Measurements from ENCODE around the gene ZPBP.

Gene ZPBP

GRCh38 chr7:50112250-50112649, 19.2 kb upstream of the ZPBP start:
- 93 to 100% methylated on average over 1 to 2 of the region's 2 CpGs for WGBS, 2 experiments

GRCh38 chr7:50101873-50102272, 8.8 kb upstream of the ZPBP start:
- Histone ChIP-seq H3K27ac (ENCODE audit: insufficient read depth, low read depth, low read length, poor library complexity, severe bottlenecking) (no peak overlapping the region), H3K9me3 (ENCODE audit: control insufficient read depth, low read length) (no peaks in the 10 kb centered on the region), H3K4me3 (ENCODE audit: insufficient read depth, low read depth, low read length) (no peak overlapping the region), H3K27me3 (ENCODE audit: control insufficient read depth, insufficient read depth, low read length, poor library complexity, severe bottlenecking) (no peaks in the 10 kb centered on the region), H3K36me3 (ENCODE audit: control insufficient read depth, insufficient read depth, low read length) (no peaks in the 10 kb centered on the region), H3K4me1 (ENCODE audit: control insufficient read depth, insufficient read depth, low read length) (no peaks in the 10 kb centered on the region)
- 94 to 95% methylated on average over 15 of the region's 15 CpGs for WGBS, 2 experiments

More at GRCh38 chr7:50112250-50112649, 19.2 kb upstream of the ZPBP start:
- Histone ChIP-seq H3K4me1 (ENCODE audit: control insufficient read depth, insufficient read depth, low read length) (no peaks in the 10 kb centered on the region), H3K36me3 (ENCODE audit: control insufficient read depth, insufficient read depth, low read length) (no peaks in the 10 kb centered on the region), H3K9me3 (ENCODE audit: control insufficient read depth, low read length) (no peaks in the 10 kb centered on the region), H3K27me3 (ENCODE audit: control insufficient read depth, insufficient read depth, low read length, poor library complexity, severe bottlenecking) (no peaks in the 10 kb centered on the region), H3K4me3 (ENCODE audit: insufficient read depth, low read depth, low read length) (no peak overlapping the region), H3K27ac (ENCODE audit: insufficient read depth, low read depth, low read length, poor library complexity, severe bottlenecking) (no peak overlapping the region)

- Histone ChIP-seq H3K27ac (ENCODE audit: insufficient read depth, low read depth, low read length, poor library complexity, severe bottlenecking) (no peak overlapping the region), H3K9me3 (ENCODE audit: control insufficient read depth, low read length) (no peaks in the 10 kb centered on the region), H3K4me3 (ENCODE audit: insufficient read depth, low read depth, low read length) (no peak overlapping the region), H3K27me3 (ENCODE audit: control insufficient read depth, insufficient read depth, low read length, poor library complexity, severe bottlenecking) (no peaks in the 10 kb centered on the region), H3K36me3 (ENCODE audit: control insufficient read depth, insufficient read depth, low read length) (no peaks in the 10 kb centered on the region), H3K4me1 (ENCODE audit: control insufficient read depth, insufficient read depth, low read length) (no peaks in the 10 kb centered on the region)
- WGBS, 2 experiments = 88 to 100% methylated on average over 1 of the region's 1 CpG
Measured at GRCh38 chr7:50095634-50096033, 2.6 kb upstream of the ZPBP start.

GRCh38 chr7:50088463-50089129, 4.5 kb downstream of the ZPBP start:
- Histone ChIP-seq H3K4me1 (ENCODE audit: control insufficient read depth, insufficient read depth, low read length) (no peaks in the 10 kb centered on the region), H3K4me3 (ENCODE audit: insufficient read depth, low read depth, low read length) (no peak overlapping the region), H3K36me3 (ENCODE audit: control insufficient read depth, insufficient read depth, low read length) (no peaks in the 10 kb centered on the region), H3K27ac (ENCODE audit: insufficient read depth, low read depth, low read length, poor library complexity, severe bottlenecking) (no peak overlapping the region), H3K9me3 (ENCODE audit: control insufficient read depth, low read length) (no peaks in the 10 kb centered on the region), H3K27me3 (ENCODE audit: control insufficient read depth, insufficient read depth, low read length, poor library complexity, severe bottlenecking) (no peaks in the 10 kb centered on the region)
- WGBS, 2 experiments = 0% methylated on average over 2 of the region's 2 CpGs

- Histone ChIP-seq H3K4me1 (ENCODE audit: control insufficient read depth, insufficient read depth, low read length) (no peaks in the 10 kb centered on the region), H3K27me3 (ENCODE audit: control insufficient read depth, insufficient read depth, low read length, poor library complexity, severe bottlenecking) (no peaks in the 10 kb centered on the region), H3K27ac (ENCODE audit: insufficient read depth, low read depth, low read length, poor library complexity, severe bottlenecking) (peak overlapping the region; percentile 38), H3K4me3 (ENCODE audit: insufficient read depth, low read depth, low read length) (no peak overlapping the region), H3K36me3 (ENCODE audit: control insufficient read depth, insufficient read depth, low read length) (no peaks in the 10 kb centered on the region), H3K9me3 (ENCODE audit: control insufficient read depth, low read length) (no peaks in the 10 kb centered on the region)
- WGBS, 2 experiments = 41 to 56% methylated on average over 5 of the region's 5 CpGs
Measured at GRCh38 chr7:50085344-50085743, 7.7 kb downstream of the ZPBP start.

- peaks cover 11% of the 10 kb centered on the region for H3K9me3 ChIP-seq (ENCODE audit: control insufficient read depth, low read length)
- no peak overlapping the region for H3K27ac ChIP-seq (ENCODE audit: insufficient read depth, low read depth, low read length, poor library complexity, severe bottlenecking)
- H3K4me3 ChIP-seq (ENCODE audit: insufficient read depth, low read depth, low read length) = no peak overlapping the region
- H3K27me3 ChIP-seq (ENCODE audit: control insufficient read depth, insufficient read depth, low read length, poor library complexity, severe bottlenecking) = no peaks in the 10 kb centered on the region
- H3K36me3 ChIP-seq (ENCODE audit: control insufficient read depth, insufficient read depth, low read length) = peaks cover 4% of the 10 kb centered on the region
- H3K4me1 ChIP-seq (ENCODE audit: control insufficient read depth, insufficient read depth, low read length) = no peaks in the 10 kb centered on the region
Measured at GRCh38 chr7:50073093-50073492, 20.0 kb downstream of the ZPBP start.

GRCh38 chr7:50069613-50070012, 23.4 kb downstream of the ZPBP start:
- Histone ChIP-seq H3K9me3 (ENCODE audit: control insufficient read depth, low read length) (peaks cover 8% of the 10 kb centered on the region), H3K4me3 (ENCODE audit: insufficient read depth, low read depth, low read length) (no peak overlapping the region), H3K27me3 (ENCODE audit: control insufficient read depth, insufficient read depth, low read length, poor library complexity, severe bottlenecking) (no peaks in the 10 kb centered on the region), H3K36me3 (ENCODE audit: control insufficient read depth, insufficient read depth, low read length) (peaks cover 4% of the 10 kb centered on the region), H3K27ac (ENCODE audit: insufficient read depth, low read depth, low read length, poor library complexity, severe bottlenecking) (no peak overlapping the region), H3K4me1 (ENCODE audit: control insufficient read depth, insufficient read depth, low read length) (no peaks in the 10 kb centered on the region)
- 89 to 91% methylated on average over 8 of the region's 8 CpGs for WGBS, 2 experiments

- H3K27ac ChIP-seq (ENCODE audit: insufficient read depth, low read depth, low read length, poor library complexity, severe bottlenecking) = no peak overlapping the region
Measured at GRCh38 chr7:50068850-50069551, 24.0 kb downstream of the ZPBP start.

GRCh38 chr7:50068026-50068425, 25.0 kb downstream of the ZPBP start:
- Histone ChIP-seq H3K27me3 (ENCODE audit: control insufficient read depth, insufficient read depth, low read length, poor library complexity, severe bottlenecking) (no peaks in the 10 kb centered on the region), H3K36me3 (ENCODE audit: control insufficient read depth, insufficient read depth, low read length) (peaks cover 4% of the 10 kb centered on the region), H3K4me3 (ENCODE audit: insufficient read depth, low read depth, low read length) (no peak overlapping the region), H3K4me1 (ENCODE audit: control insufficient read depth, insufficient read depth, low read length) (no peaks in the 10 kb centered on the region), H3K9me3 (ENCODE audit: control insufficient read depth, low read length) (peaks cover 8% of the 10 kb centered on the region), H3K27ac (ENCODE audit: insufficient read depth, low read depth, low read length, poor library complexity, severe bottlenecking) (no peak overlapping the region)
- 84 to 89% methylated on average over 2 of the region's 2 CpGs for WGBS, 2 experiments

More at GRCh38 chr7:50068850-50069551, 24.0 kb downstream of the ZPBP start:
- WGBS, 2 experiments = 63 to 65% methylated on average over 6 of the region's 6 CpGs
- peaks cover 8% of the 10 kb centered on the region for H3K9me3 ChIP-seq (ENCODE audit: control insufficient read depth, low read length)
- H3K4me3 ChIP-seq (ENCODE audit: insufficient read depth, low read depth, low read length) = no peak overlapping the region
- no peaks in the 10 kb centered on the region for H3K4me1 ChIP-seq (ENCODE audit: control insufficient read depth, insufficient read depth, low read length)
- peaks cover 4% of the 10 kb centered on the region for H3K36me3 ChIP-seq (ENCODE audit: control insufficient read depth, insufficient read depth, low read length)
- H3K27me3 ChIP-seq (ENCODE audit: control insufficient read depth, insufficient read depth, low read length, poor library complexity, severe bottlenecking) = no peaks in the 10 kb centered on the region

GRCh38 chr7:50062951-50063350, 30.1 kb downstream of the ZPBP start:
- no peaks in the 10 kb centered on the region for H3K9me3 ChIP-seq (ENCODE audit: control insufficient read depth, low read length)
- H3K27ac ChIP-seq (ENCODE audit: insufficient read depth, low read depth, low read length, poor library complexity, severe bottlenecking) = no peak overlapping the region
- no peak overlapping the region for H3K4me3 ChIP-seq (ENCODE audit: insufficient read depth, low read depth, low read length)
- H3K27me3 ChIP-seq (ENCODE audit: control insufficient read depth, insufficient read depth, low read length, poor library complexity, severe bottlenecking) = no peaks in the 10 kb centered on the region
- H3K4me1 ChIP-seq (ENCODE audit: control insufficient read depth, insufficient read depth, low read length) = no peaks in the 10 kb centered on the region
- 92 to 100% methylated on average over 1 to 2 of the region's 2 CpGs for WGBS, 2 experiments
- no peaks in the 10 kb centered on the region for H3K36me3 ChIP-seq (ENCODE audit: control insufficient read depth, insufficient read depth, low read length)

Measured in ectodermal cell (in vitro differentiated cells).